ENCODE data around the gene KLRF1. TPM values are rescaled to one million over a fixed set of nuclear protein-coding genes. Genes with fewer than 3 reads are reported as not detected.

KLRF1 gene
- total RNA-seq, 1 donor from 2014 or later = 2.7 TPM

DNA sequence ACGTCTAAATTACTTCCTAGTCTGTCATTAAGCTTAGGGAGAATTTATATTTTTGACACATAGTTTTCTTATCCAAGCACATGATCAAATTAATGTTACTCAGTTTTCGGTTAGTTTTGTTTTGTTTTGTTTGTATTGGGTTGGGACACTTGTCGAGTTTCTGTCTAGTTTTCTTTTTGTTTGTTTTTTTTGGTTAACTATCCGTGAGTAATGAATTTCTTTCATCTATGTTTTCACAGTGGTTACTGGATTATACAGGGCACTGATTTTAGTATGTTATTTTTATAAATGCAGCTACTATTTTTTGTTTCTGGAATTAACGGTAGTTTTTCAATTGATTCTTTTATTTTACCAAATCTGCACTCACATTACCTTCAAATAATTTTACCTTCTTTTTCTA is 2.7 kb downstream of the KLRF1 start:
- H3K27me3 ChIP-seq = no peaks in the 10 kb centered on the region
- H3K4me3 ChIP-seq = no peak overlapping the region
- intact Hi-C loops (cut with DNase I) = no loop called here
- TF ChIP-seq CTCF (IDR thresholded peaks at IDR 0.05) = no peak
- no peaks in the 10 kb centered on the region for H3K36me3 ChIP-seq
- no peaks in the 10 kb centered on the region for H3K9me3 ChIP-seq
- H3K27ac ChIP-seq = no peak overlapping the region
- no peaks in the 10 kb centered on the region for H3K4me1 ChIP-seq
- ATAC-seq (no peak), DNase-seq (no peak)

DNA sequence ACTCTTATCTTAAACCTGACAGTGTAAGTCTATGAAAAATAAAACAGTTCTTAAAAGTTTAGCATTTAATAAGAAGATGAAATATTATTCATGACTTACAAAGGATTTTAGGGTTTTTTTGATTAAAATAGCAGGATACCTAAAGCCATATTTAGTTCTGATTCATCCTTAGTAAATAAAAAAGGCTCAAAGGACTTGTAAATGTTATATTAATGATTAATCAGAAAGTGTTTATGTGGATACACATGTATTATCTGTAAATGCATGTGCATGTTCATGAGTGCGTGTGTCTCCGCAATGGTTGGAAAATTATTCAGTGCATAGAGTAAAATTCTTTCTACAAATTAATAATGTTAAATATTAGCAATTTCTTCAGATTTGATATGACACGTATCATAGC is 4.4 kb downstream of the KLRF1 start:
- TF ChIP-seq CTCF (IDR thresholded peaks at IDR 0.05) = no peak
- ATAC-seq (no peak), DNase-seq (no peak)
- Histone ChIP-seq H3K36me3 (no peaks in the 10 kb centered on the region), H3K27ac (no peak overlapping the region), H3K4me3 (no peak overlapping the region), H3K9me3 (no peaks in the 10 kb centered on the region), H3K4me1 (no peaks in the 10 kb centered on the region), H3K27me3 (no peaks in the 10 kb centered on the region)
- intact Hi-C loops (cut with DNase I) = no loop called here

- H3K9me3 ChIP-seq = no peaks in the 10 kb centered on the region
- no peak for TF ChIP-seq CTCF (IDR thresholded peaks at IDR 0.05)
- DNase-seq = no peak
- intact Hi-C loops (cut with DNase I) = no loop called here
- ATAC-seq = no peak
- H3K4me3 ChIP-seq = no peak overlapping the region
- no peaks in the 10 kb centered on the region for H3K36me3 ChIP-seq
- H3K4me1 ChIP-seq = no peaks in the 10 kb centered on the region
- no peak overlapping the region for H3K27ac ChIP-seq
- H3K27me3 ChIP-seq = no peaks in the 10 kb centered on the region
Observed at GRCh38 chr12:9843407-9843806, 16.1 kb downstream of the KLRF1 start.

DNA sequence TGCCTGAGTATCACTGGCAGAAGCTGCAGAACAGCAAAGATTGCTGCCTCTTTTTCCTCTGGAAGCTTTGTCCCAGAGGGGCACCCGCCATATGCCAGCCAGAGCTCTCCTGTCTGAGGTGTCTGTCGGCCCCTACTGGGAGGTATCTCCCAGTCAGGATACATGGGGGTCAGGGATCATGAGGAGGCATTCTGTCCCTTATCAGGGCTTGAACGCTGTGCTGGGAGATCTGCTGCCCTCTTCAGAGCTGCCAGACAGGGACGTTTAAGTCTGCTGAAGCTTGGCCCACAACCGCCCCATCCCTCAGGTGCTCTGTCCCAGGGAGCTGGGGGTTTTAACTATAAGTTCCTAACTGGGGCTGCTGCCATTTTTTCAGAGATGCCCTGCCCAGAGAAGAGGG is 21.6 kb downstream of the KLRF1 start:
- Histone ChIP-seq H3K4me3 (no peak overlapping the region), H3K9me3 (no peaks in the 10 kb centered on the region)
- TF ChIP-seq CTCF (IDR thresholded peaks at IDR 0.05) = no peak

GRCh38 chr12:9851050-9851449 is 23.8 kb downstream of the KLRF1 start:
- intact Hi-C loops (cut with DNase I) = no loop called here

More for the DNA sequence above, 21.6 kb downstream of the KLRF1 start:
- H3K27ac ChIP-seq = no peak overlapping the region
- H3K36me3 ChIP-seq = peaks cover 23% of the 10 kb centered on the region
- intact Hi-C loops (cut with DNase I) = no loop called here
- no peak for ATAC-seq
- no peak for DNase-seq
- no peaks in the 10 kb centered on the region for H3K4me1 ChIP-seq
- no peaks in the 10 kb centered on the region for H3K27me3 ChIP-seq

More at GRCh38 chr12:9851050-9851449, 23.8 kb downstream of the KLRF1 start:
- no peaks in the 10 kb centered on the region for H3K27me3 ChIP-seq
- no peak overlapping the region for H3K27ac ChIP-seq
- TF ChIP-seq CTCF (IDR thresholded peaks at IDR 0.05) = no peak
- H3K4me3 ChIP-seq = no peak overlapping the region
- H3K4me1 ChIP-seq = no peaks in the 10 kb centered on the region
- DNase-seq (no peak), ATAC-seq (no peak)
- H3K9me3 ChIP-seq = no peaks in the 10 kb centered on the region
- peaks cover 32% of the 10 kb centered on the region for H3K36me3 ChIP-seq
